Adrenal gland (tissue), 5 donors: ENCODE data around the gene RIN1.

Source experiments
- CTCF ChIP-seq, 6 experiments: fragments of 450-650 bp in 4 of 6; fragments of 200-600 bp in 2 of 6; sonication (generic) in 1 of 6; IDR thresholded peaks; 1 replicate in 5 of 6; 2 replicates in 1 of 6; pipeline versions ENCODE4 v1.5.1 to v1.8.0; 2016 to 2021; ENCODE audit warnings: antibody characterized with exemption in 6 of 6, mild to moderate bottlenecking in 2 of 6, moderate library complexity in 1 of 6
- POLR2A ChIP-seq, 2 donors: fragments of 450-650 bp; IDR thresholded peaks; one replicate each; pipeline ENCODE4 v1.6.1; 2017; ENCODE audit warnings: antibody characterized with exemption in 2 of 2, mild to moderate bottlenecking in 2 of 2, moderate library complexity in 1 of 2
- donor health status: DM: no; HTN: no; CAD: no.

DNA sequence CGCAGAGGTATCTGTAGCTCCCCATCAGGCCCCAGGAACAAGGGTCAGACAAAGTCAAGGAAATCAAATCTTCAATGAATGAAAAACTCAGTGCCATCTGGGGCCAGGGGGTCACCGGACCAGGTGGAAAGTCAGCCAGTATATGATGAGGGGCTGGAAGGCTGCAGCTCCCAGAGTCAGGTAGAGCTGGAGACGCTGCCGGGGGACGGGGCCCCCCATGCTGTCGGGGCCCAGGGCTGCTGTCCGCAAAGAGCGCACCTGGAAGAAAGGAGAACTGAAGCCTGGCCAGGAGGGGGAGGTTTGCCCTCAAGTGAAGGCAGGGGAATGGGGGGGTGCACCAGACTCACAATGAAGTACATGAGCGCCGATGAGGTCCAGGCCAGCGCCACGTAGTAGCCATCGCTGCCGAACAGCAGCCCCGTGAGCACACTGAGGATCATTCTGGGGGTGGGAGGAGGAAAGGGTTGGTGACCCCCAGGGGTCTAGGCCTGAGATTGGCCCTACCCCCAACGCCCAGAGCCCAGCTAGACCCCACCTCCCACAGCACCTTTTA is 51.6 kb downstream of the RIN1 start:
- TF ChIP-seq CTCF (IDR thresholded peaks at IDR 0.05): no peak
- no peak for TF ChIP-seq POLR2A (IDR thresholded peaks at IDR 0.05)
